Measurements from ENCODE around the gene ZFYVE27. TPM values are rescaled to one million over a fixed set of nuclear protein-coding genes. Genes with fewer than 3 reads are reported as not detected.
A peak's percentile ranks its signal among the peaks of the same experiment; 100 is the strongest.

The ZFYVE27 gene
- total RNA-seq, 1 donor from 2014 or later = 13.7 TPM

GRCh38 chr10:97780841-97781617, 44.1 kb downstream of the ZFYVE27 start:
- Mint-ChIP-seq H3K27me3 (ENCODE audit: insufficient read depth, low read depth) (peaks cover 10% of the 10 kb centered on the region), H3K27ac (peak overlapping the region; percentile 44), H3K4me3 (no peak overlapping the region), H3K4me1 (peaks cover 25% of the 10 kb centered on the region), H3K9me3 (no peaks in the 10 kb centered on the region), H3K36me3 (no peaks in the 10 kb centered on the region)
- Histone ChIP-seq H3F3A (ENCODE audit: low read depth) (peaks cover 20% of the 10 kb centered on the region), H3K27ac (no peak overlapping the region), H3K9ac (no peak overlapping the region), H3K4me3 (no peak overlapping the region), H3K4me2 (peak overlapping the region; percentile 44), H3K79me2 (ENCODE audit: low read depth) (no peaks in the 10 kb centered on the region), H4K20me1 (ENCODE audit: low read depth) (no peaks in the 10 kb centered on the region), H3K4me1 (peaks cover 24% of the 10 kb centered on the region), H3K9me3 (ENCODE audit: low read depth) (no peaks in the 10 kb centered on the region), H3K27me3 (no peaks in the 10 kb centered on the region), H3K36me3 (no peaks in the 10 kb centered on the region), H2AFZ (replicated peaks) (peak overlapping the region; percentile 85)
- DNase-seq (ENCODE audit: low spot score) = no peak
- no peak for TF ChIP-seq EZH2 (IDR thresholded peaks at IDR 0.05)
- no peak for TF ChIP-seq CTCF (IDR thresholded peaks at IDR 0.05)
- TF ChIP-seq EZH2phosphoT487 (IDR thresholded peaks at IDR 0.05) = no peak

GRCh38 chr10:97781618-97782331, 44.8 kb downstream of the ZFYVE27 start:
- H3K9me3 ChIP-seq (ENCODE audit: low read depth) = no peaks in the 10 kb centered on the region
- TF ChIP-seq EZH2 (IDR thresholded peaks at IDR 0.05) (no peak), EZH2phosphoT487 (IDR thresholded peaks at IDR 0.05) (no peak), CTCF (IDR thresholded peaks at IDR 0.05) (no peak)
- peak overlapping the region; percentile 44 for H3K4me2 ChIP-seq
- Mint-ChIP-seq H3K9me3 (no peaks in the 10 kb centered on the region), H3K36me3 (no peaks in the 10 kb centered on the region), H3K27ac (no peak overlapping the region), H3K4me1 (peaks cover 25% of the 10 kb centered on the region), H3K27me3 (ENCODE audit: insufficient read depth, low read depth) (peaks cover 8% of the 10 kb centered on the region), H3K4me3 (no peak overlapping the region)
- no peaks in the 10 kb centered on the region for H4K20me1 ChIP-seq (ENCODE audit: low read depth)
- H3K36me3 ChIP-seq = no peaks in the 10 kb centered on the region
- no peak for DNase-seq (ENCODE audit: low spot score)
- no peak overlapping the region for H3K9ac ChIP-seq
- H3F3A ChIP-seq (ENCODE audit: low read depth) = peaks cover 20% of the 10 kb centered on the region
- H3K79me2 ChIP-seq (ENCODE audit: low read depth) = no peaks in the 10 kb centered on the region
- peaks cover 24% of the 10 kb centered on the region for H3K4me1 ChIP-seq
- no peak overlapping the region for H3K27ac ChIP-seq
- H3K4me3 ChIP-seq = no peak overlapping the region
- H3K27me3 ChIP-seq = no peaks in the 10 kb centered on the region
- H2AFZ ChIP-seq (replicated peaks) = peak overlapping the region; percentile 85

GRCh38 chr10:97782455-97783228, 45.7 kb downstream of the ZFYVE27 start:
- peaks cover 25% of the 10 kb centered on the region for H3K4me1 Mint-ChIP-seq
- no peak overlapping the region for H3K4me3 ChIP-seq
- no peaks in the 10 kb centered on the region for H3K36me3 Mint-ChIP-seq
- no peaks in the 10 kb centered on the region for H3K36me3 ChIP-seq
- no peaks in the 10 kb centered on the region for H3K27me3 ChIP-seq
- no peak overlapping the region for H3K4me2 ChIP-seq
- no peaks in the 10 kb centered on the region for H3K9me3 Mint-ChIP-seq
- H3K9me3 ChIP-seq (ENCODE audit: low read depth) = no peaks in the 10 kb centered on the region
- H2AFZ ChIP-seq (replicated peaks) = no peak overlapping the region
- H3K27ac Mint-ChIP-seq = no peak overlapping the region
- no peaks in the 10 kb centered on the region for H4K20me1 ChIP-seq (ENCODE audit: low read depth)
- TF ChIP-seq CTCF (IDR thresholded peaks at IDR 0.05) (no peak), EZH2 (IDR thresholded peaks at IDR 0.05) (no peak), EZH2phosphoT487 (IDR thresholded peaks at IDR 0.05) (no peak)
- no peak overlapping the region for H3K27ac ChIP-seq
- no peak for DNase-seq (ENCODE audit: low spot score)
- H3K9ac ChIP-seq = no peak overlapping the region
- H3K79me2 ChIP-seq (ENCODE audit: low read depth) = no peaks in the 10 kb centered on the region
- H3K4me3 Mint-ChIP-seq = no peak overlapping the region
- H3K27me3 Mint-ChIP-seq (ENCODE audit: insufficient read depth, low read depth) = peaks cover 7% of the 10 kb centered on the region
- peaks cover 20% of the 10 kb centered on the region for H3F3A ChIP-seq (ENCODE audit: low read depth)
- H3K4me1 ChIP-seq = peaks cover 24% of the 10 kb centered on the region

All from neural progenitor cell (in vitro differentiated cells).